Measurements from ENCODE around the gene KRT2.

GRCh38 chr12:52636189-52636588, 15.8 kb downstream of the KRT2 start:
- TF ChIP-seq EP300 (IDR thresholded peaks at IDR 0.05; ENCODE audit: borderline replicate concordance) (no peak), YY1 (IDR thresholded peaks at IDR 0.05; ENCODE audit: low read depth) (no peak), REST (IDR thresholded peaks at IDR 0.05; ENCODE audit: low read depth) (no peak), TEAD4 (IDR thresholded peaks at IDR 0.05) (no peak), RAD21 (IDR thresholded peaks at IDR 0.05; ENCODE audit: low read depth) (no peak), NFIC (IDR thresholded peaks at IDR 0.05) (no peak), FOXM1 (IDR thresholded peaks at IDR 0.05; ENCODE audit: borderline replicate concordance, low read depth) (no peak)
